ENCODE measurements around the gene CNGA2.

The CNGA2 gene

GRCh38 chrX:151712253-151712652 lies 22.3 kb upstream of the CNGA2 start:
- DNase-seq = no peak

- no peak for DNase-seq
Measured at GRCh38 chrX:151713849-151714248, 20.7 kb upstream of the CNGA2 start.

- DNase-seq = no peak
Measured at GRCh38 chrX:151714362-151714761, 20.2 kb upstream of the CNGA2 start.

GRCh38 chrX:151715752-151716151 lies 18.8 kb upstream of the CNGA2 start, which contains the start of gene FATE1:
TSS of gene FATE1 (plus strand) at chrX:151716035. CDS start at chrX:151716120, 85 bp downstream.
- no peak for DNase-seq

- no peak for DNase-seq
Measured at GRCh38 chrX:151722241-151722846, 12.2 kb upstream of the CNGA2 start.

- no peak for DNase-seq
Measured at GRCh38 chrX:151723156-151723760, 11.3 kb upstream of the CNGA2 start.

GRCh38 chrX:151724563-151725337 lies 9.8 kb upstream of the CNGA2 start:
- no peak for DNase-seq

- DNase-seq = no peak
Measured at GRCh38 chrX:151725338-151725614, 9.3 kb upstream of the CNGA2 start.

GRCh38 chrX:151726751-151727150 lies 7.8 kb upstream of the CNGA2 start:
- no peak for DNase-seq

- no peak for DNase-seq
Measured at GRCh38 chrX:151727346-151727745, 7.2 kb upstream of the CNGA2 start.

- DNase-seq = no peak
Measured at GRCh38 chrX:151729056-151729725, 5.4 kb upstream of the CNGA2 start.

- no peak for DNase-seq
Measured at GRCh38 chrX:151735219-151735618, 673 bp downstream of the CNGA2 start.

GRCh38 chrX:151736685-151737084 lies 2.1 kb downstream of the CNGA2 start:
- DNase-seq = no peak

GRCh38 chrX:151737494-151737893 lies 2.9 kb downstream of the CNGA2 start:
- DNase-seq = no peak

- DNase-seq = no peak
Measured at GRCh38 chrX:151738751-151739150, 4.2 kb downstream of the CNGA2 start.

- no peak for DNase-seq
Measured at GRCh38 chrX:151741606-151742005, 7.1 kb downstream of the CNGA2 start.

GRCh38 chrX:151742311-151742710 lies 7.8 kb downstream of the CNGA2 start:
- no peak for DNase-seq

GRCh38 chrX:151743651-151744470 lies 9.3 kb downstream of the CNGA2 start:
- no peak for DNase-seq

GRCh38 chrX:151745651-151746050 lies 11.1 kb downstream of the CNGA2 start:
- DNase-seq = no peak

GRCh38 chrX:151746502-151746901 lies 12.0 kb downstream of the CNGA2 start:
- DNase-seq = no peak

GRCh38 chrX:151750511-151750910 lies 16.0 kb downstream of the CNGA2 start:
- no peak for DNase-seq

GRCh38 chrX:151752847-151753246 lies 18.3 kb downstream of the CNGA2 start:
- no peak for DNase-seq
